HG02642 (cell line): ENCODE measurements around the gene SLC13A1.
"Not testable (repeated sequence)": the region's sequence is repeated elsewhere in the genome, so short reads cannot be mapped to it uniquely, and the experiment has no call there.

Source experiments
- ATAC-seq: cut with Tn5 transposase; IDR thresholded peaks from one replicate; pipeline ENCODE4 v1.9.1; 2021; ENCODE audit warnings: mild to moderate bottlenecking; ENCODE audit not compliant: unreplicated experiment, poor library complexity

Gene SLC13A1, protein sequence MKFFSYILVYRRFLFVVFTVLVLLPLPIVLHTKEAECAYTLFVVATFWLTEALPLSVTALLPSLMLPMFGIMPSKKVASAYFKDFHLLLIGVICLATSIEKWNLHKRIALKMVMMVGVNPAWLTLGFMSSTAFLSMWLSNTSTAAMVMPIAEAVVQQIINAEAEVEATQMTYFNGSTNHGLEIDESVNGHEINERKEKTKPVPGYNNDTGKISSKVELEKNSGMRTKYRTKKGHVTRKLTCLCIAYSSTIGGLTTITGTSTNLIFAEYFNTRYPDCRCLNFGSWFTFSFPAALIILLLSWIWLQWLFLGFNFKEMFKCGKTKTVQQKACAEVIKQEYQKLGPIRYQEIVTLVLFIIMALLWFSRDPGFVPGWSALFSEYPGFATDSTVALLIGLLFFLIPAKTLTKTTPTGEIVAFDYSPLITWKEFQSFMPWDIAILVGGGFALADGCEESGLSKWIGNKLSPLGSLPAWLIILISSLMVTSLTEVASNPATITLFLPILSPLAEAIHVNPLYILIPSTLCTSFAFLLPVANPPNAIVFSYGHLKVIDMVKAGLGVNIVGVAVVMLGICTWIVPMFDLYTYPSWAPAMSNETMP

DNA sequence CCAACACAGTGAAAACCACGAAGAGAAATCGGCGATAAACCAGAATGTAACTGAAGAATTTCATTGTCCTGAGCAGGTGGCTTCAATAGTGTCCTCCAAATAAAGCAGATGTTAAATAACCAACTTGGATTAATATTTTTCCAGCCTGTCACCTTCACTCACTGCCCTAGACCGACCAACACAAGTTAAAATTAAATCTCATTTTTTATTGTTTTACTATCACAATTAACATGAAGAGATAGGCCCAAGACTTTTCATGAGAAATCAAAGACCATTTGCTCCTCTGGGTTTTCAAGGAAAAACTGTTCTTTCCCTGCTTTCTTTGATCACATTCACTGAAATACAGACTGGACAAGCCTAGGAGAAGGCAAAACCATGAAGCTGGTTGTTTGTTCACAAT lies at the start of gene SLC13A1:
Gene SLC13A1 (minus strand): TSS at position 87 of the 400 bp plus-strand sequence. CDS start 23 bp downstream, at position 64.
- no peak for ATAC-seq

GRCh38 chr7:123244768-123245167 lies 45.0 kb upstream of the SLC13A1 start:
- no peak for ATAC-seq

GRCh38 chr7:123242467-123243092 lies 42.8 kb upstream of the SLC13A1 start:
- ATAC-seq = no peak

- ATAC-seq = no peak
These were observed 42.0 kb upstream of the SLC13A1 start for GRCh38 chr7:123241809-123242208.

- ATAC-seq = no peak
These were observed 31.5 kb upstream of the SLC13A1 start for GRCh38 chr7:123231021-123232000.

- ATAC-seq = no peak
These were observed 30.8 kb upstream of the SLC13A1 start for GRCh38 chr7:123230603-123231002.

DNA sequence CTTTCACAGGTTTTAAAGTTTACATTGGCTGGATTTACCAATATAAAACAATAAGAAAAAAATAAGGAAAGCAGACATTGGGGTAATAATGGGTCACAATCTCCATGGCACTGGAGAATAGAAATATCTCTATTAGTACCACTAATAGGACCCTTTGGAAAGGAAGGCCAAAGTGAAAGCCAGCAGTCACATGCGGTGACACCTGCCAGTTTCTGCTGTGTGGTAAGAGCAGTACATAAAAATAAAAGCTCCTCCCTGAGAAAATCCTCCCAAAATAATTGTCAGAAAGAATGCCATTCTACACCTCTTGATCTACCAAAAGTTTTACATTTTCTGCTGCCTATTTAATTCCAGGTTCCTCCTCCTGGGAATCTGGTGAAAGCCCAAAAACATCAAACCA lies 30.4 kb upstream of the SLC13A1 start:
- ATAC-seq = no peak

DNA sequence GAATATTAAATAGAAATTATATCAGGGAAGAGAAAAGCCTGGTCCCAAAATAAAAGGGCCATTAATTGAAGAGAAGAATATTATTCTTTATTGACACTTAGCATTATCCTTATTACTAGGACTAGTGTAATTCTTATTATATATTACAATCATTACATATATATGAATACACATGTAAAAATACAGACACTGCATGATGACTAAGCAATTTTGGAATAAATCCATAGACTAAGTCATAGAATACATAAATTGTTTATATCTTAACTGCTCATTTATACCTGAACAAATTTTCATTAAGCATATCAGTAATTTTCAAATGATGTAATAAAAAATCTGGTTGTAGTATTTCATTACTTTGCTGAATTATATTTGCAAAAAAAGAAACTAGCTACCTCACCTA lies 29.7 kb upstream of the SLC13A1 start:
- ATAC-seq = no peak

- not testable (repeated sequence) for ATAC-seq
These were observed 27.9 kb upstream of the SLC13A1 start for GRCh38 chr7:123227666-123228065.

GRCh38 chr7:123220396-123220795 lies 20.6 kb upstream of the SLC13A1 start:
- ATAC-seq = no peak

DNA sequence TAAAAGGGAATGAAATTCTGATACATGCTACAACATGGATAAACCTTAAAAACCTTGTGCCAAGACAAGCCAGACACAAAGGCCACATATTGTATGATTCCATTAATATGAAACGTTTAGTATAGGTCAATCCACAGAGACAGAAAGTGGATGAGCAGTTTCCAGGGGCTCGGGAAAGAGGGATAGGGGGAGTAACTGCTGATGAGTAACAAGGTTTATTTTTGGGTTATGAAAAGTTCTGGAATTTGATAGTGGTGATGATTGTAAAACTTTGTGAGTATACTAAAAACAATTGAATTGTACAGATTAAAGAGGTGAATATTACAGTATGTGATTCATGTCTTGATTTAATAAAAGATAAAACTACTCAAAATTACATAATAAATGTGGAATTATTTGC lies 19.1 kb upstream of the SLC13A1 start:
- no peak for ATAC-seq

- no peak for ATAC-seq
These were observed 17.1 kb upstream of the SLC13A1 start for GRCh38 chr7:123216825-123217224.

- no peak for ATAC-seq
These were observed 15.6 kb upstream of the SLC13A1 start for GRCh38 chr7:123215350-123215749.

GRCh38 chr7:123211545-123211944 lies 11.8 kb upstream of the SLC13A1 start:
- ATAC-seq = no peak

- no peak for ATAC-seq
These were observed 11.2 kb upstream of the SLC13A1 start for GRCh38 chr7:123210986-123211385.

GRCh38 chr7:123209786-123210185 lies 10.0 kb upstream of the SLC13A1 start:
- ATAC-seq = no peak

- ATAC-seq = no peak
These were observed 9.0 kb upstream of the SLC13A1 start for GRCh38 chr7:123208793-123209192.

DNA sequence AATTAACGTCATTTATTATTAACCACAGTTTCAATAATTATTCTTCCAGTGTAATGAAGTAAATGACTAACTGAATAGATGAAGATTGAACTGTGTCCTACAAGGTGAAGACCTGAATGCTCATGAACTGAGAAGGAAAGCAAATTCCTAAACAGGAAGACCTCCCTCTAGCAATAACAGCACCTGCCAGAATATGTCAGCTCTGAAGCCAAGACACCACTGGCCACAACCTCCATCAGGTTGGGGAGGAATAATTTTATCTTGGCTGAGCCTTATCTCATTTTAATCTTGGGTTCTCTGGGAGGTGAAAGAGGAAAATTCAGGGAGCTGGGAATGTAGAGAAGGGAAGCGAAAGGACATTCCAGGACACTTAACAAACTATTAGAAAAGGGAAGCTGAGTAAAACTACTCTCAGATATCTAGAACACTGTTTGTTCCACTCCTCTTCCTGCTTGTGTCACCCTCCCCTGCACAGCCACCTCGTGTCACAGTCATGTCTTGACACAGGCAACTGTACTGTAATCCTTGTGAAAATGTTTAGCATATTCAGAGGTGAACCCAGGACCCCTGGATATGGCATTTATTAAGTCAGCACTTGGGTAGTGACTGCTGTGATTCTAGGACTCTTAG lies 4.6 kb upstream of the SLC13A1 start:
- ATAC-seq = no peak

DNA sequence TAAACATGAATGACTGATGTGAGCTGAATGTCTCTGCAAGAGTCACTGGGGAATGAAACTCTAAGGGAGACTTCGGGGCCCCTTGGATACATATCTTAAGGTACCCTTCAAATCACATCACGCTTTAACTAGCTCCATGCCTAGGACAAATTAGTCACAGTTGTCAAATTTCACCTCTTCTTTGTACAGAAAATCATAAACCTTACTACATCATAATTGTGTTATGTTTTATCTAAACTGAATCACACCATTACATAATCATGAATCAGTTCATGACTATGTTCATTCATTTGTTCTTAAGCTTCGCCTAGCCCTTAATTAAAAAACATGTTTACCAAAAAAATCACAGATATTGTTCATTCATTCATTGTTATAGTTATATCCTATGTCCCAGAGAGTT lies 2.1 kb upstream of the SLC13A1 start:
- ATAC-seq = no peak
